Measurements from ENCODE around the gene ST3GAL5.

ST3GAL5 gene

DNA sequence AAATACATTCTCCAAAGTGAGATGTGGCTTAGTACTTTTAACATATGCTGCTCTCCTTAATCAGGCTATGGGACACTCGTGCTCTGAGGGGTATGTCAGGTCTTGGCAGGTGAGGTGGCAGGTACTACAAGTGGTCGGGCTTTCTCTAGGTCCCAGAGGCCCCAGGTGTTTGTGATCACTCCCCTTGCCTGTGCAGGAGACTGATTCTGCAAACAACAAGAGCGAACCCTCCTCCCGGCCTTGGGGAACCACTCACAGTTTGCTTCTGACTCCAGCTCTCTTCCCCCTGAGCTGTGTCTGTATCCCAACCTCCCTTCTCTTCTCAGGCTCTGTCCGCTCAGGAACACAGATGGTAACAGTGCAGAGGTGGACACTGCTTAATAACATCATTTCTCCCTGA, 86.9 kb downstream of the ST3GAL5 start:
- DNase-seq: no peak

DNA sequence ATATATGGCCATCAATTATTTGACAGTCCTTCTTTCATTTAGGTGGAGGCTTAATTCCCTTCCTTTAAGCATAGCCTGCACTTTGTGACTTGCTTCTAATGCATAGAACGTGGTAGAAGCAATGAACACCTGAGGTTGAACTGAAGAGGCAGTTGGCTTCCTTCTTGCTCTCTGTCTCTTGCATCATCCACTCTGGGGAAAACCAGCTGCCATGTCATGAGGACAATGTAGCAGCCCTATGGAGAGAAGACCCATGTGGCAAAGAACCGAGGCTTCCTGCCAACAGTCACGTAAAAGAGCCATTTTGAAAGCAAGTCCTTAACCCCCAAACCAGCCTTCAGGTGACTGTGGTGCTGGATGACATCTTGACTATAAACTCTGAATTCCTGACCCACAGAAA, 88.2 kb downstream of the ST3GAL5 start:
- no peak for DNase-seq

DNA sequence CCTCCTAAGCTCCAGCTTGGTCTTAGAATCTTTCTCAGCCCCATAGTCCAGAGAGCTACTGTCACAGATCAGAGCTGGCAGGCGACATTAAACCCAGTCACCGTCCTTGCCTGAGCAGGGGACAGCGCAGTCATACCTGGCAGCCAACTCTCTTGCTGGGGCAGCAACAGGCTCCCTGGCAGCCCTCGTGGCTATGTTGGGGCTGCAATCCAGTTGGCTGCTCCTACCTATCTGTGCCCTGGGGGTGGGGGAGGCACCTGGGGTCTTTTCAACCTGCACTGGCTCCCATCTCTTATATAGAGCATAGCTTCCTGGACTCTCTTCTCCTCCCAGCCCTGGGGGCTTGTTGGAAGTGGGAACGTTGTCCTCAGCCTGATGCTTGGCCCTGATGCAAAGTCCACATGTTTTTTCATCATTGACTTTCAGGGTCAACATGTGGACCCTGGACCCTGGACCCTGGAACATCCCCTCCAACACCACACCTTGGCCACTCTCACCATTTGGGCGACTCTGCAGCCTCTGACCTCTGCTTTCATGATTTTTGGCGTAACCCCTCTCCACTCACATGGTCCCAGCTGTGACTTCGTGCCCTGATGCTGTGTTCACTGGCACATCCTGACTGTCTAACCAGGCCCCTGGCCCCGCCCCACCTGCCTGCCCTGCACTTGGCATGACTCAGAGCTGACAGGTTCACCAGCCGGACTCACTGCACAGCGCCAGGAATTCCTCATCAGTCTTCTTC, 89.4 kb downstream of the ST3GAL5 start:
- DNase-seq: no peak

DNA sequence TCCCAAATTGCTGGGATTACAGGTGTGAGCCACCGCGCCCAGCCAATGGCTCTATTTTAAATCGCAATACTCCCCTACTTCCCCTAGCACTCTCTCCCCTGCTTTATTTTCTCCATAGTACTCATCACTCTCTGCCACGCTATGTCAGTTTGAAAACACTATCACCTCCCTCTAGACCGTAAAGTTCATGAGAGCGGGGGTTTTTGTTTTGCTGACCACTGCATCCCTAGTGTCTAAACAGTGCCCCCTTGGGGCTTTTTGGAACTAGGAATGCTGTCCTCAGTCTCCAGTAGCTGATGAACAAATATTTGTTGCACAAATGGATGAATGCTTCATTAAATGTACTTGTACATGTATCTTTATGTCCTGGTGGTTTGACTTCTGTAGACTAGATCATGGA, 90.9 kb downstream of the ST3GAL5 start:
- DNase-seq: no peak

DNA sequence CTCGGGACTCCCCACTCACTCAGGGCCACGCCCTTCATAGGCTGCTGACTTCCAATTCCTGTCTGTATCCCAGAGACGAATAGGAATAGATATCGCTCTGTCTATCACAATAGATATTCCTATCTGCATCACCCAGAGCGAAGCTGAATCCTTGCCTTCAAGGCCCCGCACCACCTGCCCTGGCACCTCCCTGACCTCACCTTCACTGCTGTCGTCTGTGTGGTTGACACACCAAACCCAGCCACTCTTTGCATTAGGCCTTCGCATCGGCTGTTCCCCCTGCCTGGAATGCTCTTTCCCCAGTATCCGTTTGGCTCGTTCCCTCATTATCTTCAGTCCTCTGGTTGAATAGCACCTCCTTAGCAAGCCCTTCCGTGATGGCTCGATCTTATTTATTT, 91.5 kb downstream of the ST3GAL5 start:
- DNase-seq: no peak

DNA sequence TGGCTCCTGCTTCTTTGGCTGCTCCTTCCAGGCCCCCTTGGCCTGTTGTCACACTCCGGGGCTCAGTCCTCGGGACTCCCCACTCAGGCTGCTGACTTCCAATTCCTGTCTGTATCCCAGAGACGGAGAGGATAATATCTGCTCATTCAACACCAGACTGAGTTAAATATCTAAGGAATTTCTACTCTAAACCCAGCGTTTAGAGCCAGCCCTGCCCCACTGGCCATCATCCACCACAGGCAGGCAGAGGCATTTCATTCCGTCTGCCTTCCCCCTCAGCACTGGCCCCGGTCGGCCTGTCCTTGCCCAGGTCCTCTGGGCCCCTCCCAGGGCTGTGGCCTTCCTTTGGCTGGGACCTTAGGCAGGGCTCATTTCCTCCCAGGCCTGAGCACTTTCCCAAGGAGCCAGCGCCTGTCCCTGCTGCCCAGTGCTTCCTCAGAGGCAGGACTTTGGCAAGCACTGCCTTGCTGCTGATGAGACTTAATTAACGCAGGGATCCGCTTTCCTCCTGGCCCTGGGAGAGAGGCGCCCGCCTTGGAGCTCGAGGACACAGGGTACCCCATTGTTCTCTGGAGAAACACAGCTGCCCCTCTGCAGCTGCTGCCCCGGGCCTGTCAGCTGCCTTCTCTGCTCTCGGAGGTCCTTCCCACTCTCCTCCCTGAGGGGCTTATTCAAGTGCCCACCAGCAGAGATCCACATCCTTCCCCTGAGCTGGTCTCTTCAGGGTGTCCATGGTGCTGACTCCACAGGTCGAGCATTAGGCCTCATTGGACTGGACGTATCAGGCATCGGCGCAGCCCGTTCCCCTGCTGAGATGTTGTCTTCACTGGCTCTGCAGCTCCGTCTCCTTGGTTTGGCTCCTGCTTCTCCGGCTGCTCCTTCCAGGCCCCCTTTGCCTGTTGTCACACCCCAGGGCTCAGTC, 92.2 kb downstream of the ST3GAL5 start:
- no peak for DNase-seq

DNA sequence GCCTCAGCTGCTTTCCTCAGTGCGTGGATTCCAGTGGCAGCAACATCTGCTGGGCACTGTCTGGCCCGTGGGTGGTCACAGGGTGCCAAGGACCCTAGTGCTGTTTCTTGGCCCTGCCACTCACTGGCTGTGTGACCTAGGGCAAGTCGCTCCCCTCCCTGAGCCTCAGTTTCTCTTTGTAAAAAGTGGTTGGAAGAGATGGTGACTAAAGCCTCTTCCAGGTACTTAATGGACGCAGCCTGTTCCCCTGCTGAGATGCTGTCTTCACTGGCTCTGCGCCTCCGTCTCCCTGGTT, 92.8 kb downstream of the ST3GAL5 start:
- DNase-seq: no peak

DNA sequence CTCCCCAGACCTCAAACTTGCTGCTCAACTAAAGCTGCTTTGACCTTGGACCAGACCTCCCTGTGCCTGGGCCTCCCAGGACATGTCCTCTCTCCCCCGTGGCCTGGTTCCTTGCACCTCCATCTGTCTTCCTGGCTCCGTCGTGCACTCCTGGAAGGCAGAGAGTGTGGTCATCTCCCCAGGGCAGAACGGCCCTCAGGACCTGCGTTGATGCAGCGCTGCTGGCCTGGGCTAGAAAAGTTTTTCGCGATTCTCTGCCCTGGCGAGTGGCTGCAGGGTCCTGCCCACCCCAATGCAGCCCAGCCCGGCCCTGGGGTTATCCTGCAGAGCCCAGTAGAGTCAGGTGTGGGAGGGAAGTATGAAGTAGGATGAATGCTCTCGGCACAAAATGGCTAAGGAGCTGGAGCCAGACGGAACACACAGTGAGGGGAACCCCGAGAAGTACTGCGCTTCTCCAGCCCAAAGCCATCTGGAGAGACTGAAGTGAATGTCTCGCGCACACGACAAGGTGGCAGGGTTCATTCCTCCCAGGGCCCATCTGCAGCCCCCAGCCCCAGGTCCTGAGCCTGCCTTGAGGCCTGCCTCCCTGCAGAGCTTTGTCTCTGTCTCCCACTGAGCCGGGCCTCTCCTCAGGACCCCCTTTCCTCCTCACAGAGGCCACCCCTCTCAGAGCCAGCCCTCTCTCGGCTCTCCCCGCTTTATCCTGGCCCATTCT, 93.3 kb downstream of the ST3GAL5 start:
- no peak for DNase-seq

DNA sequence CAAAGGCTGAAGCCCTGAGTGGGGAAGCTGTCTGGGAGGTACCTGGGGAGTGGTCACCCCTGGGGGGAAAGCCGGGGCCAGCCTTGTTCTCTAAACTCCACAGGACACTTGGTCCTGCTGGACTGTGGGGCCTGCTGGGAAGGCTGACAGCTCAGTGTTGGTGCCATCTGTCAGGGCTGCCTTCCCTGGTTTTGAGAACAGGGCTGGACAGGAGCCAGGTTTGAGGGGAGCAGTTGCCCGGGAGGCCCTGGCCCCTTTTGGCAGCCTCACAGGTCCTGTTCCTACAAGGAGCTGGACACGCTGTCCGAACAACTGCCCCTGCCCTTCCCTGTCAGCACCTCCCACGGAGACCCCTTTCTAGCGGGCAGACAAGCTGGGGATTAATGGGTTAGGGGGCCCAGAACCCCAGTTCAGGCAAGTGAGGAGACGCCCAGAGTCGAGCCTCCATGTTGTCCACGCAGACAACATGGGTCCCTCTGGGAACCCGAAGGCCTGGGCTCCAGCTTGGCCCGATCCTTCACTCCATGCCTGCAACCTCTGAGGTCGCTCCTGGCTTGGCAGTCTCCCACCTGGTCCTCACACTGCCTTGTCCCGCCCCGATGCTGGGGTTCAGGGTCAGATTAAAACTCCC, 94.2 kb downstream of the ST3GAL5 start:
- no peak for DNase-seq

DNA sequence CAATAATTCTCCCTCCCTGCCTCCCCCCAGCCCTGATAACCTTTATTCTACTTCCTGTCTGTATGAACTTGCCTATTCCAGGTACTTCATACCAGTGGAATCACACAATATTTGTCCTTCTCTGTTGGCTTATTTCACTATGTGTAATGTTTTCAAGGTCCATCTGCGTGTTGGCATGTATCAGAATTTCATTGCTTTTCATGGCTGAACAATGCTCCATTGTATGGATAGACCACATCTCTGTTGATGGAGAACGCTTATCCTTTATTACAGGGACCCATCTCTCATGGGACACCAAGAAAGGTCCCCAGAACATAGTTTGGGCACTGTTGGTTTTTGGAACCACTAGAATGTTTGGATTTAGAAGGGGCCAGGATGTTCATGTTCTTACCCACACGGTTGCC, 94.8 kb downstream of the ST3GAL5 start:
- no peak for DNase-seq

DNA sequence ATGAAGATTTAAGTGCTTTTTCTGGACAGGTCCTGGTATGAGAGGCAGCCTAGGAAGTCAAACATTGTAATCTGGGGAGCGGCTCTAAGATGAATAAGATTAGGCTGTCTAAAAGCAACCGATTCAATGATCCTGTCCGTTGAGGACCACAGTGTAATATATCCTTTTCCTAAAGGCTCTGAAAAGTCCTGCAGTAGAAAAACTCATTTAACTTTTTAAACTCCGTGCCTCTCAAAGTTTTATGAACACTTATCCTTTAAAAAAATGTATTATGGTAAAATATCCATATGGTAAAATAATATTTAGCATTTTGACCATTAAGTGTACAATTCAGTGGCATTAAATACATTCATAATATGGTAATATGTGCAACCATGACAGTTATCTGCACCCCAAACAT, 95.2 kb downstream of the ST3GAL5 start:
- DNase-seq: no peak

DNA sequence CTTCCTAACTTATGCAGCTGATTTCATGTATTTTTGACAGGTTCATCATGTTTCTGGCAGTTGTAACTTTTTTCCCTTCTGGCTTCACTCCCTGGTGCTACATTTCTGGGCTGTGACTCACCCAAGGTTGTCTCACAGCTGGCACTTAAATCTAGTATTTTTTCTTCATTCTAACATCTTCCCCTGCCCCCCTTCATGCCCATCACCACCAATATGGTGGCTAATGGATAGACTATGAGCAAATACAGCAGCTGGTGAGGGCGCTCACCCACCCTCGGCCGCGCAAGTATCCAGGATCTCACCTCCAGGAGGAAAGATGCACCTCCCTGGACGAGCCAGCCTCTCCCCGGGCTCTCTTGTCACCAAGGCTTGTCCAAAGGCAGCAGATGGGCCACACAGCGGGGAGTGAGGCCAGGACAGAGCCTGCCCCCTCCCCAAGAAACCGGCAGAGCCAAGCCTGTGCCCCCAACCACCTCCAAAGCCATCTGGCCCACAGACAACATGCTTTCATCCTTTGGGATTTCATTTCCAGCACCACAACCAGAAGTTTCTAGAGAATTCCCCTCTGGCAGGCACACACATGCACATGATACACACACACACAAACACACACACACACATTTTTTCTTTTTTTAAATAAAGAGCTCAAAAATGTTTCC, 95.9 kb downstream of the ST3GAL5 start:
- no peak for DNase-seq

DNA sequence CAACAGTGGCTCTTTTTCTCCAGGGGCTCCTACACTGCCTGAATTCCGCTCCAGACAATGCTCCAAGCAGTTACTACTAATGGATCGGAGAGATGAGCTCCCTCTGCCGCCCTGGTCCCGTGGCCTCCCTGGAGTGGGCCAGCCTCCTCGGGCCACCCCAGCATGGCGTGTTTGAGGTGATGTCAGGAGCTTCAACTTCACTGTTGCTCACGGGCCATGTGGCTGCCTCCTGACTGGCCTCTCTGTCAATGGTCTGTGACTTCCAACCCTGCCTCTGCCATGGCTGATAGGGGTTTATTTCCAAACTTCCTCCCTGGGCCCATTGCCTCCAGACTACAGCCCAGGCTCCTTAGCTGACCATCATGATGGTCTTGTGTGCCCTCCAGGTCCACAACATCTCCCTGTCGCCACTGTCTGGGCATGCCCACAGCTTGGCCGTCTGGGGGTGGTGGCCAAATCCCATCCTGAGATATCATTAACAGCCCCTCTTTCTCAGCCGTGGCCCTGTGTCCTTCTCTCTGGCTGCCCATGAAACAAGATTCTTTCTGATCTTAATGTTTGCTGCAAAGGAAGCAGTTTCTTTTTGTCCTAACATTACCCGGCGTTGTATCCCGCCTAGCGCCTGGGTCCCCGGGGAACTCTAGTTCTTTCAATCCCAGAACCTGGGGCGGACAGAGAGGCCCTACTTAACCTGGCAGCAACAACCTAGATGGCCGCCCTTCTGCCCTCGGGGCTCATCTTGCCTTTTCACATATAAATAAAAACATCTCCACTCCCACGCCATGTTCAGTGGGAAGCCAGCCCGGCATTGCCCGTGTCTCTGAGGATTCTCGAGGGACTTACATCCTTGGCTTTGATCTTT, 96.9 kb downstream of the ST3GAL5 start:
- DNase-seq: no peak

DNA sequence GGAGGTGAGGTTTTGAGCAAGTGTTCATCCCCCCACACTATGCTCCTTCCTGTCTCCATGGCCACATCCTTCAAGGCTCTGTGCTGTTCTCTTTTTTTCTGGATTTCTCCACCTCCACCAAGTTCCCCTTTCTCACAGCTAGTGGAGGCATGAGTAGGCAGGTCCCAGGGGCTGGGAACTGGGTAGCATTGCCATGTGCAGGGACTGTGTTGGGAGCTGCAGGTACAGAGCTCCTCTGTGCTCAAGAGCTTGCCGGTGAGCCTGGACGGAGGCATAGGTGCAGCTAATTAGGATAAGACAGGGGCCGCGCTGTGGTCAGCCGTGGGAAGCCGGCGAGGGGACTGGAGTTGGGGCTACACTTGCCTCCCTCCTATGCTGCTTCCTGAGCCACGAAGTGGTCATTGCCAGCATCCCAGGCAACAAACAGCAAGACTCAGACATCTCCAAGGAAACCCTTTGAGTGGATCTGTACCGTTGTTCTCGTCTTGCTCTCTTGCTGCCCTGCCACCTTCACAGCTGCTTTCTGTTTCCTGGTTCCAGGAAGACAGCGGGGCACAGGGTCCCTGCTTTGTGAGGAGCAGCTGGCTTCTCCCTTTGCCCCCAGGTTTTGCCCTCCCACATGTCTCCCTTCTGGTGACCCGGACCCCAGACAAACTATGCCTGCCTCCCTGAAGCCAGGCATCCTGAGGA, 98.1 kb downstream of the ST3GAL5 start:
- no peak for DNase-seq

DNA sequence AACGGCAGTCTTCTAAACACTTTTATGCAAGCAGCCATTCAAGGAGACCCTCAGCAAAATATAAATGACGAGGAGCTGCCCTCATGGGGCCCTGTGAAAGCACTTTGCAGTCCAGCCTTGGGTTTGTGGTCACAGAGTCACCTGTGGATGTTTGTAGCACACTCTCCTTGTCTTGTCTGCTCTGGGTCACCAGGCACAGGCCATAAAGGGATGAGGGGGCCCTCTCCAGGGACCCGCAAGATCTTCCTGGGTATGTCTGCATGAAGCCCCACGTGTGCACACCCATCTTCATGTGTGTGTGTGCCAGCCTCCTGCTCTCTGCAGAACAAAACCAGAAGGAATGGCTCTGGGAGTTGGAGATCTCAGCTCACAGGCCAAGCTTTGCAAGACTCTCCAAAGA, 98.8 kb downstream of the ST3GAL5 start:
- DNase-seq: no peak

DNA sequence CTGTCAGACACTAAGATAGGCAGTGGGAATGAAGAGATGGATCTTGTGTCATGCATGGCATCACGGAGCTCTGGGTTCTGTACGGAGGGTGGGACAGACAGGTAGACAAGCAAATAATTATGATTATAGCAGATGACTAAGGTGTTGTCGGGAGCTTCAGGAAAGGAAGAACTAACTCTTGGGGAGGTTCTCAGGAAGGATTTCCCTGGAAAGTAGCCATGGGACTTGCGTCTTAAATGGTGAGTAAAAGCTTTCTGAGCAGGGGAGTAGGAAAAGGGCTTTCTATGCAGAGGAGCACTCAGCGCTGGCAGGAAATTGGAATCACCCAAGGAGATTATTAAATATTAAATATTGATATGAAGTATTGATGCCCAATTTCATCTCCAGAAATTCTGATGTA, 99.5 kb downstream of the ST3GAL5 start:
- no peak for DNase-seq

DNA sequence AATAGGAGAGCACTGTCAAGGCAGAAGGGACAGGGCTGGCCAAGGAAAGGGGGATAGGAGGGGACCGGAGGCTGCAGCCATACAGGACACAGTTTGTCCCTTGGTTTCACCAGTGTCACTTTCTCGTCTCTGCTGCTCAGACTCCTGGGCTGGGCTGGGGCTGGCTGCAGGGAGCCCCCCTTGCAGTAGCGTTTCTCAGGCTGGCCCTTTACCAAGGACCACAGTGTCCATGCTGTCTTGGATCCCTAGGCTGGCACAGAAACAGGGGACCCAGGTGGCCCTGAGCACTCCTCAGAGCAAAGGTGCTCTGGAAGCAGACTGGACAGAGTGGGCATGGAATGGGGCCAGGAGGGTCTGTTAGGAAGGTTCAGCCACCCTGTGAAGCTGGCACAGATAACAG, 100.2 kb downstream of the ST3GAL5 start:
- DNase-seq: no peak

DNA sequence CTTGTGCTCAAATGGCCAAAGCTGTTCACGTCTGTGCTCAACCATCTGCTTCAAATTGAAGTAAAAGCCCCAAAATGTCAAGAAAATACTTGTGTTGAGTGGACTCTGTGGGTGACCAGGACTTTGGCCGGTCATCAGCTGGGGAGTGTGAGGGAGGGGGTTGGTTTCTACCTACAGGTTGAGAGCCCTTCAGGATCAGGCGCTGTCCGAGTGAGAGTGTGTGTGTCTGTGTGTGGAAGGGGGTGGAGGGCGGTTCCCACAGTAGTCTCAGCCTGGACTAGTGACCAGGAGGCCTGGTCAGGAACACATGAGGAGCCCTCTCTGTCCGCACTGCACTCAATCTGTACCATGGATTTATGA, 100.8 kb downstream of the ST3GAL5 start:
- DNase-seq: no peak

DNA sequence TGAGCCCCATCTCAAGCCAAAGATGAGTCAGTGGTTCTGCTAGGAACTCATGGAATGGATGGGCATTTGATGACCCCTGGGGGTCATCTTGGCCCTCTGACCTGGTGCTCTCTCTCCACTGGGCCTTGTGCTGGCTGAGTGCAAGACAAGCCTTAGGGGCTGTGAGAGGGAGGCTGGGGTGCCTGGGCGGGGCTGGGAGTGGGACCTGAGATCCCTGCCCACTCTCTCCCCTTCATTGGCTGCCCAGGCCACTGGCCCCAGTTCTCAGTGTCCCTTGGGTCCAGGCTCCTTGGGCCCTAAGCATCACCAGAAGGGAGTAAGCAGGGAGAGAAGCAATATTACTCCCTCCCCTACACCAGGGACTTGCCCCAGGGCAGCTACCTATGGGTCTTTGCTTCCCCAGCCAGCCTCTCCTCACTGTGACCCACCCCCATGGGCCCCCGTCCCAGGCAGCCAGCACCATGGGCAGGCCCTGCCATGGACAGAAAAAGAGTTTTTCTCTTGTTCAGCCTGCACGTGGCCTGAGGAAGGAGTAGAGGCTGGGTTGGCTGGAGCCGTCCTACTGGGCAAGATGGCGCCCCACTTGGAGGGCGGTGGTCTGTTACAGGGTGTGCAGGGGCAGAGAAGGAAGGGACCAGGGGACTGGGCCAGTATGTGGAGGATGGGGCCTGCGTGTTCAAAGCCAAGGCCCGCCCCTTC, 101.4 kb downstream of the ST3GAL5 start:
- DNase-seq: no peak
